ENCODE measurements around the gene GGCT.

Gene GGCT

GRCh38 chr7:30462179-30462578 is 42.5 kb downstream of the GGCT start:
- no peak for DNase-seq (ENCODE audit: low read depth)
- TF ChIP-seq CTCF (IDR thresholded peaks at IDR 0.05; ENCODE audit: low read depth, low read length, missing control alignments): no peak
- no peak overlapping the region for H3K4me3 ChIP-seq (ENCODE audit: low read depth, low read length)

GRCh38 chr7:30460246-30460633 is 44.4 kb downstream of the GGCT start:
- no peak overlapping the region for H3K4me3 ChIP-seq (ENCODE audit: low read depth, low read length)
- TF ChIP-seq CTCF (IDR thresholded peaks at IDR 0.05; ENCODE audit: low read depth, low read length, missing control alignments): no peak
- no peak for DNase-seq (ENCODE audit: low read depth)

GRCh38 chr7:30459591-30460245 is 44.9 kb downstream of the GGCT start:
- no peak for DNase-seq (ENCODE audit: low read depth)
- no peak overlapping the region for H3K4me3 ChIP-seq (ENCODE audit: low read depth, low read length)
- TF ChIP-seq CTCF (IDR thresholded peaks at IDR 0.05; ENCODE audit: low read depth, low read length, missing control alignments): no peak

- H3K4me3 ChIP-seq (ENCODE audit: low read depth, low read length): no peak overlapping the region
- no peak for TF ChIP-seq CTCF (IDR thresholded peaks at IDR 0.05; ENCODE audit: low read depth, low read length, missing control alignments)
- no peak for DNase-seq (ENCODE audit: low read depth)
Measured at GRCh38 chr7:30458311-30458710, 46.3 kb downstream of the GGCT start.

- H3K4me3 ChIP-seq (ENCODE audit: low read depth, low read length): no peak overlapping the region
- no peak for TF ChIP-seq CTCF (IDR thresholded peaks at IDR 0.05; ENCODE audit: low read depth, low read length, missing control alignments)
- DNase-seq (ENCODE audit: low read depth): no peak
Measured at GRCh38 chr7:30453921-30454320, 50.7 kb downstream of the GGCT start.

GRCh38 chr7:30453016-30453415 is 51.6 kb downstream of the GGCT start:
- no peak for DNase-seq (ENCODE audit: low read depth)
- no peak overlapping the region for H3K4me3 ChIP-seq (ENCODE audit: low read depth, low read length)
- TF ChIP-seq CTCF (IDR thresholded peaks at IDR 0.05; ENCODE audit: low read depth, low read length, missing control alignments): no peak

- DNase-seq (ENCODE audit: low read depth): no peak
- no peak overlapping the region for H3K4me3 ChIP-seq (ENCODE audit: low read depth, low read length)
- no peak for TF ChIP-seq CTCF (IDR thresholded peaks at IDR 0.05; ENCODE audit: low read depth, low read length, missing control alignments)
Measured at GRCh38 chr7:30452280-30452930, 52.2 kb downstream of the GGCT start.
